A673 (cell line): ENCODE measurements around the gene GALNT9.

Source experiments
- CTCF ChIP-seq: fragments of 300-800, 200-600 bp; sonication (generic); conservative IDR thresholded peaks from 2 replicates; pipeline ENCODE4 v1.5.1; 2017; ENCODE audit warnings: low read depth, mild to moderate bottlenecking, antibody characterized with exemption, low read length, moderate library complexity, mixed read lengths
- EZH2 ChIP-seq: fragments of 200-600 bp; sonication (generic); IDR thresholded peaks from 2 replicates; pipeline ENCODE4 v1.6.1; 2017; ENCODE audit warnings: borderline replicate concordance, low read depth, mild to moderate bottlenecking, mixed read lengths, antibody characterized with exemption, low read length; ENCODE audit not compliant: poor library complexity, severe bottlenecking

GRCh38 chr12:132342251-132343227, 13.2 kb upstream of the GALNT9 start:
- no peak for TF ChIP-seq EZH2
- TF ChIP-seq CTCF = peak; percentile 31
